GM18499 (cell line): Measurements from ENCODE around the gene TTC9B.

Source experiments
- ATAC-seq: cut with Tn5 transposase; IDR thresholded peaks from one replicate; pipeline ENCODE4 v1.9.1; 2021; ENCODE audit warnings: moderate number of reproducible peaks; ENCODE audit not compliant: insufficient read depth, unreplicated experiment

TTC9B gene

GRCh38 chr19:40217934-40218890, at the start of gene TTC9B:
Gene TTC9B (minus strand): TSS chr19:40218384. CDS start chr19:40218381, 3 bp downstream.
- ATAC-seq, result no peak

- no peak for ATAC-seq
Measured at GRCh38 chr19:40267601-40267997, 49.4 kb upstream of the TTC9B start.

- no peak for ATAC-seq
Measured at GRCh38 chr19:40266912-40267600, 48.9 kb upstream of the TTC9B start.

- no peak for ATAC-seq
Measured at GRCh38 chr19:40266119-40266518, 47.9 kb upstream of the TTC9B start.

- no peak for ATAC-seq
Measured at GRCh38 chr19:40265763-40266099, 47.5 kb upstream of the TTC9B start.

- no peak for ATAC-seq
Measured at GRCh38 chr19:40265055-40265762, 47.0 kb upstream of the TTC9B start.

- no peak for ATAC-seq
Measured at GRCh38 chr19:40264314-40265054, 46.3 kb upstream of the TTC9B start.

GRCh38 chr19:40263440-40264313, 45.5 kb upstream of the TTC9B start:
- ATAC-seq, result no peak

- ATAC-seq, result no peak
Measured at GRCh38 chr19:40262422-40262821, 44.2 kb upstream of the TTC9B start.

GRCh38 chr19:40261631-40262030, 43.4 kb upstream of the TTC9B start:
- ATAC-seq, result no peak

- no peak for ATAC-seq
Measured at GRCh38 chr19:40257096-40257517, 38.9 kb upstream of the TTC9B start.

- ATAC-seq, result no peak
Measured at GRCh38 chr19:40256512-40256911, 38.3 kb upstream of the TTC9B start.

- no peak for ATAC-seq
Measured at GRCh38 chr19:40255619-40256166, 37.5 kb upstream of the TTC9B start.

GRCh38 chr19:40254714-40255418, 36.7 kb upstream of the TTC9B start:
- no peak for ATAC-seq

- no peak for ATAC-seq
Measured at GRCh38 chr19:40253611-40254092, 35.5 kb upstream of the TTC9B start.

- ATAC-seq, result no peak
Measured at GRCh38 chr19:40252395-40252794, 34.2 kb upstream of the TTC9B start.

GRCh38 chr19:40251991-40252390, 33.8 kb upstream of the TTC9B start:
- no peak for ATAC-seq

GRCh38 chr19:40251244-40251643, 33.1 kb upstream of the TTC9B start:
- no peak for ATAC-seq
